SK-N-SH (cell line): ENCODE measurements around the gene SEZ6L.

Experiments used
- CHD2 ChIP-seq: fragments of 150-350 bp; IDR thresholded peaks from 2 replicates; pipeline ENCODE4 v1.6.1; 2018; ENCODE audit warnings: low read length; ENCODE audit not compliant: partially characterized antibody
- POLR2AphosphoS5 ChIP-seq: IDR thresholded peaks from 2 replicates; pipeline ENCODE4 v1.6.1; 2012; ENCODE audit warnings: low read depth, low read length
- TEAD4 ChIP-seq: IDR thresholded peaks from 2 replicates; pipeline ENCODE4 v1.4.0; 2012; ENCODE audit warnings: mild to moderate bottlenecking, borderline replicate concordance; ENCODE audit not compliant: insufficient read depth
- TF ChIP-seq, protein P1 (sequence below): fragments of 200-600 bp; sonication (generic); IDR thresholded peaks from 2 replicates; pipeline ENCODE4 v1.6.1; 2017; ENCODE audit warnings: antibody characterized with exemption, mild to moderate bottlenecking, moderate library complexity

- TF ChIP-seq CHD2 (no peak), POLR2AphosphoS5 (no peak), TEAD4 (no peak)
- TF ChIP-seq, protein P1, sequence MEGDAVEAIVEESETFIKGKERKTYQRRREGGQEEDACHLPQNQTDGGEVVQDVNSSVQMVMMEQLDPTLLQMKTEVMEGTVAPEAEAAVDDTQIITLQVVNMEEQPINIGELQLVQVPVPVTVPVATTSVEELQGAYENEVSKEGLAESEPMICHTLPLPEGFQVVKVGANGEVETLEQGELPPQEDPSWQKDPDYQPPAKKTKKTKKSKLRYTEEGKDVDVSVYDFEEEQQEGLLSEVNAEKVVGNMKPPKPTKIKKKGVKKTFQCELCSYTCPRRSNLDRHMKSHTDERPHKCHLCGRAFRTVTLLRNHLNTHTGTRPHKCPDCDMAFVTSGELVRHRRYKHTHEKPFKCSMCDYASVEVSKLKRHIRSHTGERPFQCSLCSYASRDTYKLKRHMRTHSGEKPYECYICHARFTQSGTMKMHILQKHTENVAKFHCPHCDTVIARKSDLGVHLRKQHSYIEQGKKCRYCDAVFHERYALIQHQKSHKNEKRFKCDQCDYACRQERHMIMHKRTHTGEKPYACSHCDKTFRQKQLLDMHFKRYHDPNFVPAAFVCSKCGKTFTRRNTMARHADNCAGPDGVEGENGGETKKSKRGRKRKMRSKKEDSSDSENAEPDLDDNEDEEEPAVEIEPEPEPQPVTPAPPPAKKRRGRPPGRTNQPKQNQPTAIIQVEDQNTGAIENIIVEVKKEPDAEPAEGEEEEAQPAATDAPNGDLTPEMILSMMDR = no peak
These were observed 147.5 kb downstream of the SEZ6L start for GRCh38 chr22:26316732-26317285.
